ENCODE data around the gene CDK9.
"Not testable (repeated sequence)": the region's sequence is repeated elsewhere in the genome, so short reads cannot be mapped to it uniquely, and the experiment has no call there.

Gene CDK9

DNA sequence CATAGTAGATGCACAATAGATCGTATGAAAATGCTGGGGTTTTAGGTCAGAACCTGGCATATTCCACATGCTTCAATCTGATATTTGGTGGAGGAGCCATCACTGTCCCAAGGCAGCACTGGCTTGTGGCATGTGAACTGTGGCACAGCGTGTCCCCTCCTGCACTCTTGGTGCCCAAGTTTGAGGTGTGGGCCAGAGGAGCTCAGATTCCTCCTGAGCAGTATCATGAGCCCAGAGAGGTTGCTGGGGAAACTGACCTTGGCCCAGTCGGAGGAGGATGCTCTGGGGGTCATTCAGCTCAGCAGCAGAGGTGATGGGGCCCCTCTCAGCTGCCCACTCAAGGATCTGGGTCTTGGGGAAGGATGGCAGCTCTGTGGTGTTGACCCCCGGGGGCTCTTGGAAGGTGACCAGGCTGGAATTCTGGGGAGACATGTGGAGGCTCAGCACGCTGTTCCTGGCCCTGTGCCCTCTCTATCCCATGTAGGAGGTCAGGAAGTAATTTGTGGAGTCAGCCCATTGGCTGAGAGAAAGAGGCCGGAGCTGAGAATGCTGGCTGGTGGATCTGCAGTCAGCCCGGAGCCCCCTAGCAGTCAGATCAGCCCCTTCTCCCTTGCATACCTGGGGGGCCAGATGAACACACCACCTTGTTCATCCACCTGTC is 40.5 kb downstream of the CDK9 start:
- peak in 1 of 14 donors; percentile 18 for DNase-seq

DNA sequence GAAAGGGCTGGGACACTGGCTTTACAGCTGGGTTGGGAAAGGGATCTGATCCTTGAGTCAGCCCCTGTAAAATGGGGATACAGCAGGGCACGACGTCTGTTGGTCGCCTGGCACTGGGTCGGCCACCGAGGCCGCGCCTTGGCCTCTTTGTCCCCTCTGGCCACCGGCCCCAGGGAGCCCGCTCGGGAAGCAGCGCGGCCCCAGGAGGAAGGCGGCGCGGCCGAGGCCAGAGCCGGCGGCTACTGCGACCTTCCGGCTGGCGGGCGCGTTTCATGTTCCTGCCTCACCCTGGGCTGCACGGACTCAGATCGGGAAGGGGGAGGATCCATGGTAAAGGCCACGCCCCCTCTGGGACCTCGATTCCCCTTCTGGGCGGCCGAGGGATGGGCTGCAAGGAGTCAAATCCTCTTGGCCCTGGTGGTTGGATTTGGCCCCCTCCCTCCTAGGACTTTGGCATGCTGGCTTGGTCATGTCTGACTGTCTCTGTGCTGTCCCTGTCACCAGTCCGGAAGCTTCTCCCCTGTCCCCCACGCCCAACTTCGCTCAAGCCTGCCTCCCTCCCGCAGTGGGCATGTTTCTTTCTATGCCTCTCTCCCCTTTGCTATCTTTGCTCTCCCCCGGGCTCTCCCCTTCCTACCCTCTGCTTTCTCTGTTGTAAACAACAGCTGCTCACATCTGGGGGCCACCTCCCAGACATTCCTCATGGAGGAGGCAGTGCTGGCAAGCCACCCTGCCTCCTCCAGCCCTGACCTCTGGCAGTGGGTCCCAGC is 42.6 kb downstream of the CDK9 start:
- DNase-seq: peak in 7 of 14 donors; percentile 3 to 37 (median 23)

DNA sequence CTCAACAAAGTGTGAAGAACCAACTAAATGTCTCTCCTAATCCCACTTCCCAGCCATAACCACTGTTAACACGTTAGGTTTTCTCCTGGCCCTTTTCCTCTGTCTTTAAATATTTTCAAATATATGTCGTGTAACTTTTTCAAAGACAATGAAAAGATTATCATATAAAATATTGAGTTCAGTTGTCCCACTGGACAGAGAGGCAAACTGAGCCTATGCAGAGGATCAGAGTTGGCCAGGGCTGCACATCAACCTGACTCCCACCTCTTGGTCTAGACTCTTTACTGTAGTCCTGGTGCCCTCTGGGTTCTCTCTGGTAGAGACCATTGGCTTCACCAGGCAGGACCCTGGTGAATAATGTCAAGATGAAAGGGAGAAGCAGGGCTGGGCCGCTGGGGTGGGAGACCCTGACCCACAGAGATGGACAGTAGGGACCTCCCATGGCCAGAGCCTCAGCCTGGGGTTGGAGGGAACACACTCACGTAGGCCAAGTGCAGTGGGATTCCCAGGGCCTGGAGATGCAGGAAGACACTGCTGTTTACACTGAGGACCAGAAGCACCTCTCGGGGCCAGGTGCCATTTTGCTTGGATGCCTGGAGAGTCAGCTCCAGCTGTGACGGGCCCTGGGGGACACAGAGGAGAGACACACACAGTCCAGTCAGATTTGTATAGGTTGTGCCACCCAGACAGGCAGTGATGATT is 43.5 kb downstream of the CDK9 start:
- DNase-seq: no peak

GRCh38 chr9:127832248-127832647 is 46.4 kb downstream of the CDK9 start:
- DNase-seq: no peak

- DNase-seq: no peak
These were observed 47.7 kb downstream of the CDK9 start for GRCh38 chr9:127833555-127833954.

DNA sequence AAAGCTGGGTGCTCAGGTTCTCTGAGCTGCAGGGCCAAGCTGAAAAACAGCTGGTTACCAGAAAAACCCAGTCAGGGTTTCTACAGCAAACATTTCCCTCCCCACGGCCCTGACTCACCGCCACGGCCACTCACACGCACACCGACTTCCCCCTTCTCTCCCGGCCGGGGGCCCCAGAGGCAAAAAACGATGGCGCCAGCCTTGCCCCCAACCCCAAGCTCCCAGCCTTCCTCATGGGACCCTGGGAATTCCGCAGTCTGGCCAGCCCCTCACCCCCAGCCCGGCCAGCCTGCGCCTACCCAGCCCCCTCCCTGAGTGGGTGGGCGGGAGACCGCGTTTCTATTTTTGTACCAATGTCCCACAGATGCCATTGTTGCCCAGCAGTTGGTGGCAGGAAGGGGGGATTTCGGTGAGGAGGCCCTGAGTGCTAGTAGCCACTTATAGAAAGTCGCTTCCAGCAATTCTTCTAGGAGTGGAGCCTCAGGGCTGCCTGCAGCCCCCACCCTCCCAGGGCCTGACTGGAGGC is 50.2 kb downstream of the CDK9 start:
- DNase-seq: peak in 1 of 14 donors; percentile 52

DNA sequence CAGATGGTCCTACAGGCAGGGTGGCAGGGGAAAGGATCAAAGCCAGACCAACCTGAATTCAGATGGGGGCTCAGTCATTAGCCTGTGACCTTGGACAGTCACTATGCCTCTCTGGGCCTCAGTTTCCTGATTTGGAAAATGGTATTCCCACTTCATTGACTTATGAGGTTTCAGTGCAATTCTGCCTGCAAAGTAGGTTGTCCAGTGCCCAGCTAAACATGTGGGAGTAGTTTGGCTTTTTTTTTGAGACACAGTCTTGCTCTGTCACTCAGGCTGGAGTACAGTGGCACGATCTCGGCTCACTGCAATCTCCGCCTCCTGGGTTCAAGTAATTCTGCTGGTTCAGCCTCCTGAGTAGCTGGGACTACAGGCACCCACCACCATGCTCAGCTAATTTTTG is 50.7 kb downstream of the CDK9 start:
- DNase-seq: not testable (repeated sequence)

DNA sequence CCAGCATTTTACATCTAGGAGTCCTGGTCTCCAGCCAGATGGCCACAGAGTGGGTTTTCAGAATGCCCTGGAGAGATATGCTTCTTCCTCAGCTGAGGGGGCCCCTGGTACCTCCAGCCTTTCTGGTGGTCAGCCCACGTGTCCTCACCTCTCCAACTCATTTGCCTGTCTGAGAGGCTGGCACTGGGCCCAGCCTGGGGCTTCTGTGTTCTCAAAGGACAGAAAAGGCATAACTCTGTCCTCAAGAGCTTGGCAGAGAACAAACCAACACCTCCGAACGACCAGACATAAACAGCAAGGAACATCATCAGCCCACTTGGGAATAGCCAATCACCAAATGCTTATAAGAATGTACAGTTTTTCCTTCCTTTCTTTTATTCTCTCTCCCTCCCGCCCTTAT is 51.5 kb downstream of the CDK9 start:
- DNase-seq: no peak

DNA sequence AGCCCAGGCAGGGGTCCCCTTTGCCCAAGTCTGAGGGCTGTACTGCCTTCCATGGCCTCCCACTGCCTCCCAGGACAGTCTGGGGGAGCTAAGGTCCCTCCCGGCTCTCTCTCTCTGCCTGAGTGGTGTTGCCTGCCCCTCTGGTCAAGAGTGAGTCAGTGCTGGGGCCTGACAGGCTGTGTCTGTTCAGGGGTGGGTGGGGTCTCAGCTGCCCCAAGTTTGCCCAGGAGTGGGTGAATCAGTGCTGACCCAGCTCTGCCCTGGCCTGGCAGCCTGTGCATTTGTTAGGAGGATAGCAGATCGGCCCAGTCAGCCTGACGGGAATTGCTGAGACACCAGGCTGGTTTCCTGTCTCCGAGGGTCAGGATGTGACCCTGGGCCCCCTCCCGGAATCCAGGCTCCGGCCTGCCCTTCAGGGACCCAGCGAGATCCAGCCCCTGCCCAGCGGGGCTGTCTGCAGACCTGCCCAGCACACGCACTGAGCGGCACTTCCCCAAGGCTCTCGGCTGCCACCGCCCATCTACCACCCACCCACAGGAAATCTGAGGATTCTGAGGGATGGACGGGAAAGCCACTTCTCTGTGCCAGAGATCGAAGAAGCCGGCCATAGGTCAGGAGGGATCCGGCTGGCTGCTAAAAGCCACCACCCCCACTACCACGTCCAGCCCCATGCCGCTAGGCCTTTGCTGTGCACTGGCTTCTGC is 52.7 kb downstream of the CDK9 start:
- peak in 2 of 14 donors; percentile 6 to 76 for DNase-seq
